ENCODE measurements around the gene CLSTN1.

CLSTN1 gene

DNA sequence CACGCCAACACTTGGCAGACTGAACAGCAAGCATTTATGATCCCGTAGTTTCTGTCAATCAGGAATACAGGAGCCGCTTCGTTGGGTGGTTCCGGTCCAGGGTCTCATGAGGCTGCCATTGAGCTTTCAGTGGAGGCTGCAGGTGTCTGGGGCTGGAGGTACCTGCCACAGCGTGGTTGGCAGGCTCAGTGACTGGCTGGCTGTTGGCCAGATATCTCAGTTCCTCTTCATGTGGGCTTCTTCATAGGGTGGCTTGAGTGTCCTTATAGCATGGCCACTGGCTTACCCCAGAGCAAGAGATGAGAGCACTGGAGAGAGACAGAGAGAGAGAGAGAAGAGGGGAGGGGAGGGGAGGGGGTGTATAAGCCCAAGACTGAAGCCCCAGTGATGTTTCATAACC lies 142.9 kb downstream of the CLSTN1 start:
- no peak for DNase-seq (ENCODE audit: low read depth)

GRCh38 chr1:9680091-9680490 lies 143.7 kb downstream of the CLSTN1 start:
- DNase-seq (ENCODE audit: low read depth): no peak

Data from stimulated activated CD8-positive, alpha-beta memory T cell treated with anti-CD3 and anti-CD28 coated beads, Interleukin-4, amount 100 ng/mL, for 24 hours (primary cell).